PC-3 (cell line): ENCODE data around the gene PYDC2.

Experiments used
- EZH2 ChIP-seq: fragments of 300-600 bp; sonication (generic); IDR thresholded peaks from one replicate; pipeline ENCODE4 v1.6.1; 2017; ENCODE audit warnings: antibody characterized with exemption, mild to moderate bottlenecking, low read length; ENCODE audit not compliant: unreplicated experiment
- TF ChIP-seq, protein P1 (sequence below): fragments of 300-600 bp; sonication (generic); conservative IDR thresholded peaks from 2 replicates; pipeline ENCODE4 v1.5.1; 2017; ENCODE audit warnings: antibody characterized with exemption, low read depth, mild to moderate bottlenecking, low read length

DNA sequence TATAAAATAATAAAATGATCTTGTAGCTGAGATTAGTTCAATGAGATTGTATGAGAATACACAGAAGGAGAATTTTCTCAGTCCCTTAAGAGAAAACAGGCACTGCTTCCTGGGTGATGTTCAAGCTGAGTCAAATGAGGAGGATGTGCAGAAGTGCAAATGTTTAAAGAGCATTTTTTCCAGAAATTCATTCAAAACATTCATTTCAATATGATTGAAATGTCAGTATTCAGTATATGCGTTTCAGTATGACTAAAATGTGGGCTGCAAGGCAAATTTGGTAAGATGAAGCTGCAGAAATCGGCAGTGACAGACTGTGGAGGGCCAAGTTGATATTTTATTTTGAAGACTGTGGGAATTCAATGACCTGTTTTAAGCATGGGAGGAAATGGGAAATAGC lies 19.3 kb upstream of the PYDC2 start:
- TF ChIP-seq, protein P1, sequence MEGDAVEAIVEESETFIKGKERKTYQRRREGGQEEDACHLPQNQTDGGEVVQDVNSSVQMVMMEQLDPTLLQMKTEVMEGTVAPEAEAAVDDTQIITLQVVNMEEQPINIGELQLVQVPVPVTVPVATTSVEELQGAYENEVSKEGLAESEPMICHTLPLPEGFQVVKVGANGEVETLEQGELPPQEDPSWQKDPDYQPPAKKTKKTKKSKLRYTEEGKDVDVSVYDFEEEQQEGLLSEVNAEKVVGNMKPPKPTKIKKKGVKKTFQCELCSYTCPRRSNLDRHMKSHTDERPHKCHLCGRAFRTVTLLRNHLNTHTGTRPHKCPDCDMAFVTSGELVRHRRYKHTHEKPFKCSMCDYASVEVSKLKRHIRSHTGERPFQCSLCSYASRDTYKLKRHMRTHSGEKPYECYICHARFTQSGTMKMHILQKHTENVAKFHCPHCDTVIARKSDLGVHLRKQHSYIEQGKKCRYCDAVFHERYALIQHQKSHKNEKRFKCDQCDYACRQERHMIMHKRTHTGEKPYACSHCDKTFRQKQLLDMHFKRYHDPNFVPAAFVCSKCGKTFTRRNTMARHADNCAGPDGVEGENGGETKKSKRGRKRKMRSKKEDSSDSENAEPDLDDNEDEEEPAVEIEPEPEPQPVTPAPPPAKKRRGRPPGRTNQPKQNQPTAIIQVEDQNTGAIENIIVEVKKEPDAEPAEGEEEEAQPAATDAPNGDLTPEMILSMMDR = no peak
- TF ChIP-seq EZH2 = no peak
